ENCODE data around the gene PCED1B. TPM values are rescaled to one million over a fixed set of nuclear protein-coding genes. Genes with fewer than 3 reads are reported as not detected.

The PCED1B gene
- total and polyA plus RNA-seq, 8 donors = 0.60 to 8.1 (median 1.3) TPM

DNA sequence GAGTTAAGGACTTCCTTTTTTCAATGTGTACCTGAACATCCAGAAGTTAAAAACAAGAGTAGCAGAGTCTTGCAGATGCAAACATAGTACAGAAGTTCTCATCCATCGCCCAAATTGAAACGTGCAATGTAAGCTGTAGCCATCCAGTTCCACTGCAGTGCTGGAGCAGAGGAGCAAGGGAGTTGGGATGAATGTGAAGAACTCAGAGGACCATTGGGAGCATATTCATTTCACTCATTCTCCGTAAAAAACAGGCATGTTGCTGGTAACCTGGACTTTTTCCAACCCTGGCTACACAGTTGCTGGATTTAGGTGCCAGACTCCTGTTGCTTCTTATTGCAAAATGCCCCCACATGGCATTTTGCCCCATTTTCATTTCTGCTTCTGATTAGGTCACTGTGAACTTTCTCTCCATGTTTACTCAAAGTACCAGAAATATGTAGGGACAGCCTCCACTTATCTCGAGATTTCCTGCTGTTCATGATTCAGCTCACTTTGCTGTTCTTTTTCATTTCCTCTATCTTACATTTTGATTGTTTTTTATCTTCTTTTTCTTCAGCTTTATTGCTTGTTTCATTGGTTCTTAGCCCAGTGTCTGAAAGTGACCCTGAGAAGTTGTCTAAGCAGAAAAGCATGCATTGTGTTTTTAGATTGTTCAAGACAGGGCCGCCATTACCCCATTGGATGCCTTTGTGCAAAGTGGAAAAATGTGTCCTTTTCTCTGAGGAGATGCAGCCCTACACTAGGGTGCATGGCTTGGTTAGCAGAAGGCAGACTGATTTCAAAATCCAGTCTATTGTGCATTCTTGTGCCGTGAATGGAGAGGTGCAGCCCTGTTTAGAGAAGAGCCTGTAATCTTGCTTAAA, 109.4 kb downstream of the PCED1B start:
- intact Hi-C loops (cut with DNase I) = no loop called here
- Histone ChIP-seq H3K4me3 (no peak overlapping the region), H3K4me1 (peaks cover 7 to 25% of the 10 kb centered on the region in 2 donors), H3K27me3 (no peaks in the 10 kb centered on the region), H3K9me3 (no peaks in the 10 kb centered on the region), H3K27ac (peak overlapping the region in 1 of 2 donors; percentile 45), H3K36me3 (no peaks in the 10 kb centered on the region)
- ATAC-seq = peak; percentile 54
- TF ChIP-seq, protein P1, sequence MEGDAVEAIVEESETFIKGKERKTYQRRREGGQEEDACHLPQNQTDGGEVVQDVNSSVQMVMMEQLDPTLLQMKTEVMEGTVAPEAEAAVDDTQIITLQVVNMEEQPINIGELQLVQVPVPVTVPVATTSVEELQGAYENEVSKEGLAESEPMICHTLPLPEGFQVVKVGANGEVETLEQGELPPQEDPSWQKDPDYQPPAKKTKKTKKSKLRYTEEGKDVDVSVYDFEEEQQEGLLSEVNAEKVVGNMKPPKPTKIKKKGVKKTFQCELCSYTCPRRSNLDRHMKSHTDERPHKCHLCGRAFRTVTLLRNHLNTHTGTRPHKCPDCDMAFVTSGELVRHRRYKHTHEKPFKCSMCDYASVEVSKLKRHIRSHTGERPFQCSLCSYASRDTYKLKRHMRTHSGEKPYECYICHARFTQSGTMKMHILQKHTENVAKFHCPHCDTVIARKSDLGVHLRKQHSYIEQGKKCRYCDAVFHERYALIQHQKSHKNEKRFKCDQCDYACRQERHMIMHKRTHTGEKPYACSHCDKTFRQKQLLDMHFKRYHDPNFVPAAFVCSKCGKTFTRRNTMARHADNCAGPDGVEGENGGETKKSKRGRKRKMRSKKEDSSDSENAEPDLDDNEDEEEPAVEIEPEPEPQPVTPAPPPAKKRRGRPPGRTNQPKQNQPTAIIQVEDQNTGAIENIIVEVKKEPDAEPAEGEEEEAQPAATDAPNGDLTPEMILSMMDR (IDR thresholded peaks at IDR 0.05) = no peak
- DNase-seq = peak in 1 of 4 donors; percentile 44

GRCh38 chr12:47189728-47190127, 110.3 kb downstream of the PCED1B start:
- ATAC-seq = peak; percentile 75
- H3K4me1 ChIP-seq = peaks cover 7 to 25% of the 10 kb centered on the region in 2 donors
- DNase-seq = peak in 1 of 4 donors; percentile 44
- H3K36me3 ChIP-seq = no peaks in the 10 kb centered on the region
- H3K27ac ChIP-seq = peak overlapping the region in 1 of 2 donors; percentile 45
- TF ChIP-seq, protein P1 (IDR thresholded peaks at IDR 0.05) = no peak
- H3K9me3 ChIP-seq = no peaks in the 10 kb centered on the region
- no peaks in the 10 kb centered on the region for H3K27me3 ChIP-seq
- no peak overlapping the region for H3K4me3 ChIP-seq
- intact Hi-C loops (cut with DNase I) = no loop called here

DNA sequence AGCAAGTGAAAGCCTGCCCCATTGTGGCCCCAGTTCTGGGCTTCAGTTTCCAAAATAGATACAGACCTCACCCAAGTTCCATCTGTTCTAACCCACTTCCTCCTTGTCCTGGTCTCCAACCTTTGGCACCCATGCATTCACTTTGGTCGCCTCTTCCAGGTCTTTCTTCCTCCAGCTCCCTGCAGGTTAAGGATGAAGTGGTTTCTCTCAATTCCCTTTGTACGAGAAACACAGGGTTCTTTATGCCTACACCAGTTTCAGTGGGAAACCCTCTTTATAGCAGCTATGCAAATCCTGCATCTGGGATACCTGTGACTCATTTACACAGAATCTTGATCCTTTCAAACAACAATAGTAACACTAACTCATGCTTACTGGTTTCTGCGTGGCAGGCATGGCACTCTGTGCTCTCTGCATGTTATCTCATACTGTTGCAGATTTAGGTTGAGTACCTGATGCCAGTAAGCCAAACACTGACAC, 110.9 kb downstream of the PCED1B start:
- H3K27me3 ChIP-seq = no peaks in the 10 kb centered on the region
- no peak overlapping the region for H3K4me3 ChIP-seq
- intact Hi-C loops (cut with DNase I) = no loop called here
- DNase-seq = no peak
- no peaks in the 10 kb centered on the region for H3K9me3 ChIP-seq
- peak; percentile 9 for ATAC-seq
- TF ChIP-seq, protein P1 (IDR thresholded peaks at IDR 0.05) = no peak
- no peaks in the 10 kb centered on the region for H3K36me3 ChIP-seq
- H3K27ac ChIP-seq = no peak overlapping the region
- H3K4me1 ChIP-seq = peaks cover 7 to 25% of the 10 kb centered on the region in 2 donors

DNA sequence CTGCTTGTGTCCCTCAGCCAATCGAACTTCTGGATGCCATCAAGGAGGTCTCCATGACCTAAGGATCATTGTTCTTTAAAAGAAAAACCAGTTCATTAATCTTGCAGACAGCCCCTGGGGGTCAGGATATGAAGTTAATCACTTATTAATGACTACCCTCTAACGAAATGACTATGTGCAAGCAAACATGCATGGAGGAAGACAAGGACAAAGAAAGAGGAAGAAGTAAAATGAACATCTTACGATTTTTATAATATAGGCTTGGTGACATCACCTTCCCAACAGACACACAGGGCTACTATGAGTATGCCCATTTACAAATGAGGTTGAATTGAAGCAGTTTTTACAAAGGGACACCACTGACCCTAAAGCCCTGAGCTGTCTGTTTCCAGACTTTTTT, 111.5 kb downstream of the PCED1B start:
- no peak overlapping the region for H3K27ac ChIP-seq
- no peaks in the 10 kb centered on the region for H3K27me3 ChIP-seq
- no peak for DNase-seq
- TF ChIP-seq, protein P1 (IDR thresholded peaks at IDR 0.05) = no peak
- no peak for ATAC-seq
- intact Hi-C loops (cut with DNase I) = no loop called here
- H3K9me3 ChIP-seq = no peaks in the 10 kb centered on the region
- H3K4me1 ChIP-seq = peaks cover 7 to 25% of the 10 kb centered on the region in 2 donors
- H3K4me3 ChIP-seq = no peak overlapping the region
- no peaks in the 10 kb centered on the region for H3K36me3 ChIP-seq

- intact Hi-C loops (cut with DNase I) = no loop called here
- H3K4me3 ChIP-seq = no peak overlapping the region
- H3K4me1 ChIP-seq = peaks cover 7 to 25% of the 10 kb centered on the region in 2 donors
- TF ChIP-seq, protein P1 (IDR thresholded peaks at IDR 0.05) = no peak
- ATAC-seq (no peak), DNase-seq (no peak)
- no peaks in the 10 kb centered on the region for H3K36me3 ChIP-seq
- no peak overlapping the region for H3K27ac ChIP-seq
- no peaks in the 10 kb centered on the region for H3K9me3 ChIP-seq
- no peaks in the 10 kb centered on the region for H3K27me3 ChIP-seq
These were observed 112.6 kb downstream of the PCED1B start for GRCh38 chr12:47192051-47192450.
